Esophagus squamous epithelium (tissue), 5 donors: ENCODE data around the gene NUCB1. TPM values are rescaled to one million over a fixed set of nuclear protein-coding genes. Genes with fewer than 3 reads are reported as not detected.
A peak's percentile ranks its signal among the peaks of the same experiment; 100 is the strongest.

ENCODE experiments used
- DNase-seq: peaks from one replicate; lab custom pipeline; 2025; lab: John Stamatoyannopoulos, UW
- H3K27ac ChIP-seq, 4 donors: fragments of 200-600 bp; sonication (generic); one replicate each; pipeline ENCODE4 v1.5.1; 2016 to 2019; ENCODE audit warnings: mild to moderate bottlenecking in 1 of 4
- H3K27me3 ChIP-seq, 4 donors: fragments of 200-600 bp; sonication (generic); 1 replicate in 3 of 4; 2 replicates in 1 of 4; pipeline versions ENCODE4 v1.5.1 to v1.6.0; 2017 to 2021; ENCODE audit warnings: antibody characterized with exemption in 1 of 4
- H3K36me3 ChIP-seq, 3 donors: fragments of 200-600 bp; sonication (generic); one replicate each; pipeline ENCODE4 v1.5.1; 2016 to 2019
- H3K4me1 ChIP-seq, 3 donors: fragments of 200-600 bp; sonication (generic); one replicate each; pipeline ENCODE4 v1.5.1; 2017 to 2019
- H3K4me3 ChIP-seq, 4 donors: fragments of 200-600 bp; sonication (generic); 1 replicate in 3 of 4; 2 replicates in 1 of 4; pipeline ENCODE4 v1.5.1; 2016 to 2019; ENCODE audit warnings: mild to moderate bottlenecking in 2 of 4, moderate library complexity in 1 of 4
- H3K9me3 ChIP-seq, 3 donors: fragments of 200-600 bp; sonication (generic); one replicate each; pipeline ENCODE4 v1.5.1; 2016 to 2019
- CTCF ChIP-seq, 6 experiments: fragments of 450-650 bp in 4 of 6; fragments of 200-600 bp in 2 of 6; sonication (generic) in 2 of 6; IDR thresholded peaks; one replicate each; pipeline ENCODE4 v1.5.1; 2016 to 2019; ENCODE audit warnings: antibody characterized with exemption in 6 of 6, mild to moderate bottlenecking in 4 of 6, moderate library complexity in 4 of 6
- POLR2A ChIP-seq, 4 donors: fragments of 450-650 bp; IDR thresholded peaks; one replicate each; pipeline ENCODE4 v1.6.1; 2017; ENCODE audit warnings: antibody characterized with exemption in 4 of 4, mild to moderate bottlenecking in 4 of 4, moderate library complexity in 3 of 4
- WGBS, 2 donors: methylation state at CpG; one replicate each; pipeline ENCODE4 v1.1.5; 2018; 5-methylcytosine and 5-hydroxymethylcytosine counted together
- intact Hi-C: fragments of 100-400 bp; cut with DNase I; formaldehyde crosslinking; loops from one replicate; pipeline ENCODE4 v1.15.0; 2022
- total RNA-seq, 4 donors: library from RNA; depleted of rRNA; stranded (reverse); fragments of >200 nt; gene quantifications; one replicate each; pipeline ENCODE4 v1.1.0, GENCODE V29; 2016
- donor health status: DM: yes; HTN: yes; CAD: no.

The NUCB1 gene
- total RNA-seq, 4 donors from 2014 or later = 93.5 to 186 (median 157) TPM

- Histone ChIP-seq H3K4me1 (peaks cover 19 to 37% (median 19%) of the 10 kb centered on the region in 3 donors), H3K4me3 (no peak overlapping the region), H3K27me3 (no peaks in the 10 kb centered on the region), H3K9me3 (no peaks in the 10 kb centered on the region), H3K36me3 (peaks cover 0 to 11% (median 0%) of the 10 kb centered on the region in 3 donors), H3K27ac (peak overlapping the region in 3 of 4 donors; percentile 80 to 91 (median 84))
- WGBS, 2 donors = 51 to 87% methylated on average over 3 to 6 of the region's 6 CpGs
- DNase-seq = no peak
- TF ChIP-seq CTCF (IDR thresholded peaks at IDR 0.05) (no peak), POLR2A (IDR thresholded peaks at IDR 0.05) (no peak)
- intact Hi-C loops = loop anchor here (10.0 kb wide), 1 partner anchor 108 kb away; no protein-coding TSS in a partner anchor
Measured at GRCh38 chr19:48866692-48867091, 33.4 kb upstream of the NUCB1 start.

GRCh38 chr19:48867123-48867745 lies 32.9 kb upstream of the NUCB1 start:
- no peaks in the 10 kb centered on the region for H3K27me3 ChIP-seq
- H3K4me3 ChIP-seq = peak overlapping the region; percentile 16 to 64 (median 40)
- H3K4me1 ChIP-seq = peaks cover 19 to 41% (median 21%) of the 10 kb centered on the region in 3 donors
- intact Hi-C loops = loop anchor here (10.0 kb wide), 1 partner anchor 108 kb away; no protein-coding TSS in a partner anchor
- H3K9me3 ChIP-seq = no peaks in the 10 kb centered on the region
- TF ChIP-seq POLR2A (IDR thresholded peaks at IDR 0.05) = no peak
- TF ChIP-seq CTCF (IDR thresholded peaks at IDR 0.05) = no peak
- peaks cover 0 to 11% (median 0%) of the 10 kb centered on the region in 3 donors for H3K36me3 ChIP-seq
- 29 to 49% methylated on average over 11 to 13 of the region's 14 CpGs for WGBS, 2 donors
- DNase-seq = no peak
- H3K27ac ChIP-seq = peak overlapping the region; percentile 71 to 91 (median 82)

- intact Hi-C loops = loop anchor here (10.0 kb wide), 1 partner anchor 107 kb away; no protein-coding TSS in a partner anchor
- WGBS, 2 donors = 24 to 25% methylated on average over 4 of the region's 7 CpGs
- peaks cover 0 to 11% (median 0%) of the 10 kb centered on the region in 3 donors for H3K36me3 ChIP-seq
- peak overlapping the region; percentile 71 to 91 (median 82) for H3K27ac ChIP-seq
- H3K9me3 ChIP-seq = no peaks in the 10 kb centered on the region
- TF ChIP-seq POLR2A (IDR thresholded peaks at IDR 0.05) (no peak), CTCF (IDR thresholded peaks at IDR 0.05) (no peak)
- DNase-seq = no peak
- H3K4me1 ChIP-seq = peaks cover 19 to 41% (median 21%) of the 10 kb centered on the region in 3 donors
- H3K4me3 ChIP-seq = peak overlapping the region; percentile 16 to 64 (median 40)
- H3K27me3 ChIP-seq = no peaks in the 10 kb centered on the region
Measured at GRCh38 chr19:48867746-48868113, 32.4 kb upstream of the NUCB1 start.

- Histone ChIP-seq H3K4me1 (peaks cover 20 to 44% (median 23%) of the 10 kb centered on the region in 3 donors), H3K9me3 (no peaks in the 10 kb centered on the region), H3K36me3 (peaks cover 0 to 13% (median 0%) of the 10 kb centered on the region in 3 donors), H3K27me3 (no peaks in the 10 kb centered on the region), H3K4me3 (peak within 1 kb of the TSS; percentile 16 to 64 (median 40)), H3K27ac (peak within 1 kb of the TSS; percentile 71 to 91 (median 82))
- intact Hi-C loops = loop anchor here (10.0 kb wide), 1 partner anchor 107 kb away; no protein-coding TSS in a partner anchor
- TF ChIP-seq POLR2A (IDR thresholded peaks at IDR 0.05) (no peak), CTCF (IDR thresholded peaks at IDR 0.05) (no peak)
- no peak for DNase-seq
- 13 to 15% methylated on average over 9 to 11 of the region's 11 CpGs for WGBS, 2 donors
Measured at GRCh38 chr19:48868114-48868886, 31.8 kb upstream of the NUCB1 start, which contains the start of gene PLEKHA4. PLEKHA4 (minus strand) TSS chr19:48868617; CDS start chr19:48867620, 997 bp downstream.
